ENCODE measurements around the gene CCT7. TPM values are rescaled to one million over a fixed set of nuclear protein-coding genes. Genes with fewer than 3 reads are reported as not detected.
A peak's percentile ranks its signal among the peaks of the same experiment; 100 is the strongest.

The CCT7 gene
- total RNA-seq, 2 experiments from 2014 or later: 347 to 362 TPM

DNA sequence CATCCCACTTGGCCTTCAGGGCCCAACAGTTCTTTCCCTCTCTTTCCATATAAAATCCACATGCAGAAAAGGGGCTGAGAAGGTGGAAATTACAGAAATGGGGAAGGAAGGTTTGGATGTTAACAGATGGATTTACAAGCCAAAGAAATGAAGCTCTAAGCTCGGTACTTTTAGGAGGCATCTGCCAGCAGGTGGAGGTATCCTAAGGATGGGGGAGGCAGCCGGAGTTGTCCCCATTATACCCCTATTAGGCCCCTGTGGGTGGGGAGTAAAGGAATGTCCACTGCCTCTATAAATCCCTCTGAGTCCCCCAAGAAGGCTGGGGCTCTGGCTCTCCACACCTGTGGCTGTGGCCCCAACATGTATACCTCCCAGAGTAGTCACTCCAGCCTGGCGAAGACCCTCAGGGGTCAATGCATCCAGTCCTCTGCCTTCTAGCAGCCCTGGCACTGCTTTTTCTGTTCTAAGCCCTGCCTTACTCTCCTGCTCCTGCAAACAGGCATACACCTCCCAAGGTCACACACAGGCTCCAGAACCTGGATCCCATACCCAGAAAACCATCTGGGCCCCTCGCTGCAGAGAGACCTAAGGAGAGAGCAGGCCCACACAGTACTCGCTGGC lies 48.9 kb downstream of the CCT7 start:
- Mint-ChIP-seq H3K9me3 (ENCODE audit: insufficient read depth) (no peaks in the 10 kb centered on the region), H3K4me3 (peak overlapping the region; percentile 85), H3K27ac (peak overlapping the region; percentile 73), H3K36me3 (ENCODE audit: low read depth) (peaks cover 6% of the 10 kb centered on the region), H3K4me1 (ENCODE audit: low read depth) (peaks cover 31% of the 10 kb centered on the region), H3K27me3 (ENCODE audit: low read depth) (peaks cover 3% of the 10 kb centered on the region)
- POLR2A ChIA-PET: no interaction called here
- no peak for ATAC-seq
- no peak for DNase-seq
- CTCF ChIA-PET: no interaction called here

DNA sequence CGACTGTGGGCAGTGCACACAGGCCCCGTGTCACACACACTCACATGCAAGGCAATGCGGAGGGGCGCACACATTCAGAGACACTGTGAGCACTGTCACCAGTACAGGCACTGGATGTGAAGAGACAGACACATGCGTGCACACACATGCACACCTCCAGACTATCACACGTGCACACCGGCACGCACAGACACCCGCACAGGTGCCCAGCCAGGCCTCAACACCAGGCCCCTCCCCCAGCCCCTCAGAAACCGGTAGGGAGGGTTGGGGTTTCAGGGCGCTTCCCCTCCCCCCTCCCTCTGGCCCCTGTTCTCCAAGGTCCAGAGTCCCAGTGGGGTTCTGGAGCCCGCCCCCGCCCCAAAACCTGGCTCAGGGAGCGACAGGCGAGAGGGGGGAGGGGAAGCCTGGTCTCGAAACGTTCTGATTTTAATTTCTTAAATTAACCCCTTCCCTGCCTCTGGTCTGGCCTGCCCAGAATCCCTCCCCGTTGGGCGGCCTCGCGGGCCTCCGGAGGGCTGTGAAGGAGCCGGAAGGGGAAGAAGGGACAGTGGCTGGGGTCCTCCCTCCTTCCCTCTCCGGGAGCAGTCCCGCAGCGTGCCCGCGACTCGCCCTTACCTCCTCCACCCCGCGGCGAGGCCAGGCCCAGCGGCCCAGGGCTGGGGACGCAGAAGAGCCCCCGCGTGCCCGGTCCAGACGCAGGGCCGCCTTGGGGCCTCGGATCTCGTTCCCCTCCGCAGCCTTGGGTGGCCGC lies 49.6 kb downstream of the CCT7 start:
- ATAC-seq (peak; percentile 41), DNase-seq (peak; percentile 47)
- ChIA-PET CTCF (interaction anchor here (1.2 to 1.4 kb wide), 2 partner anchors 51 to 71 kb away, joined by 3 read pairs; partner anchors contain the start of gene PRADC1), POLR2A (interaction anchor here (1.6 to 2.4 kb wide), 2 partner anchors 49 to 102 kb away, joined by 7 to 11 read pairs; partner anchors contain the start of genes ALMS1 and CCT7)
- H3K4me1 Mint-ChIP-seq (ENCODE audit: low read depth): peaks cover 31% of the 10 kb centered on the region
- peaks cover 6% of the 10 kb centered on the region for H3K36me3 Mint-ChIP-seq (ENCODE audit: low read depth)
- H3K9me3 Mint-ChIP-seq (ENCODE audit: insufficient read depth): no peaks in the 10 kb centered on the region
- H3K4me3 Mint-ChIP-seq: peak overlapping the region; percentile 85
- H3K27ac Mint-ChIP-seq: peak overlapping the region; percentile 73
- peaks cover 10% of the 10 kb centered on the region for H3K27me3 Mint-ChIP-seq (ENCODE audit: low read depth)

DNA sequence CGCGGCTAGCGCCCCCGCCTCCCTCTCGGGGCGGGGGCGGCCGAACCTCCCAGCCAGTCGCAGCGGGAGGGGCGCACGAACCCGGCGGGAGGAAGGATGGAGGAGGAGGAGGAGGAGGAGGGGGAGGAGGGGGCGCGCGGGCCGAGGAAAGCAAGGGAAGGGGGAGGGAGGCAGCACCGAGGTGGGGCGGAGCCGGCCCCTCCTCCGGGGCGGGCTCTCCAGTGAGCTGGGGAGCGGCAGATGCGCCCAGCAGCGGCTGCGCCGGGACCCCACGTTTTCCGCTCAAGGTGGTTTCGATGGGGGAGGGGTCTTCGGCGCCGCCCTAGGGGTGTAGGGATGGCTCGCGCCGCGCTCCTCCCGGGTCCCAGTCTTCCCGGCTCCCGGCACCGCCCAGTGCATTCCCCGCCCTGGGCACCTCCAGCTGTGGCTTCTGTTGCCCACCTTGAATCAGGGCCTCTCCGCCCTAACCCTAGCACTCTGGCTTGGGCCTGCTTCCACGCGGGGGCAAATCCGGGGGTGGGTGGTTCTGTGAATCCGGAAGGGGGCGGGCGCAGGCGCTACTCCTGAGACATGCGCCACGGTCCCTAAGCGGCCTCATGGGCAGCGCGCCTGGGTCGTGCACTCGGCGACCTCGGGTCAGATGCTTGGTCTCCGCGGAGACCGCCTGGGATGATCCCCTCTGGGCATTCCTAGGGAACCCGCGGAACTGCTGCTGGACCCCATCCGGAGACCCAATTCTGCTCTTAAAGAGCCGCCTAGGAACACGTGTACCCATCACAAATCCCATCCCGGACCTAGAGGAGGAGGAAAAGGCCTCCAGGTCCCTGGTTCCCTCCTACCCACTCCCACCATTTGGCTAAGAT lies 50.4 kb downstream of the CCT7 start, which contains the start of gene FBXO41:
Gene FBXO41 (minus strand): TSS at position 183 of the 863 bp plus-strand sequence. CDS start 14,848 bp downstream, outside the sequence.
- Mint-ChIP-seq H3K27ac (peak within 1 kb of the TSS; percentile 84), H3K36me3 (ENCODE audit: low read depth) (peaks cover under 1% of the 10 kb centered on the region), H3K4me1 (ENCODE audit: low read depth) (peaks cover 28% of the 10 kb centered on the region), H3K27me3 (ENCODE audit: low read depth) (peaks cover 18% of the 10 kb centered on the region), H3K9me3 (ENCODE audit: insufficient read depth) (no peaks in the 10 kb centered on the region), H3K4me3 (peak within 1 kb of the TSS; percentile 85)
- ChIA-PET POLR2A (interaction anchor here (1.6 to 2.4 kb wide), 2 partner anchors 50 to 101 kb away, joined by 7 to 11 read pairs; partner anchors contain the start of genes ALMS1 and CCT7), CTCF (interaction anchor here (1.0 to 1.4 kb wide), 5 partner anchors 16 to 453 kb away, joined by 3 read pairs; partner anchors contain the start of genes PRADC1 and TPRKB)
- peak; percentile 83 for ATAC-seq
- DNase-seq: peak; percentile 87

DNA sequence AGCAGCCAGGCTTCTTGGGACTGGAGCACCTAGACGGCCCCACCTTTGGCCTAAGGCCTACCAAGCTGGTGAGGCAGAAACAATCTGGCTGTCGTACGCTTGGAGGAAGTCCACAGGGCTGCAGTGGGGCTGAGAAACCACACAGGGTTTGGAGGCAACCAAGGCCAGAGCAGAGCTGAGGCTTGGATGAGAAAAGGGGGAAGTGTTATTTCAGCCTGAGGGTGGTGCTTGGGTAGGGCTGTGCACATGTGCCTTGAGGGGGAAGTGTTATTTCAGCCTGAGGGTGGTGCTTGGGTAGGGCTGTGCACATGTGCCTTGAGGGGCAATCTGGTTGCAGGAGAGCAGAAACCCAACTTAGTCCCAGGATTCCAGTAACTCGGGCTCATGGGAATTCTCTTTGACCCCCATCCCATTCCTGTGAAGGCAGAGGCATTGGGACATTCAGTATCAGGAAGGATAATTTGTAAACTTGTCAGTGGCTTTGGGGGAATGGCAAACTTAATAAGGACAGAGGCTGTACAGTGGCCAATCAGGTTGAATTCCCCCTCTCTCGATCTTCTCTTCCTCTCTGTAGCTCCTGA lies 51.1 kb downstream of the CCT7 start:
- ATAC-seq (peak; percentile 48), DNase-seq (peak; percentile 75)
- H3K27me3 Mint-ChIP-seq (ENCODE audit: low read depth): peaks cover 20% of the 10 kb centered on the region
- no peaks in the 10 kb centered on the region for H3K36me3 Mint-ChIP-seq (ENCODE audit: low read depth)
- H3K4me3 Mint-ChIP-seq: peak overlapping the region; percentile 85
- no peaks in the 10 kb centered on the region for H3K9me3 Mint-ChIP-seq (ENCODE audit: insufficient read depth)
- POLR2A ChIA-PET: interaction anchor here (1.6 to 2.4 kb wide), 2 partner anchors 50 to 100 kb away, joined by 7 to 11 read pairs; partner anchors contain the start of genes ALMS1 and CCT7
- peaks cover 28% of the 10 kb centered on the region for H3K4me1 Mint-ChIP-seq (ENCODE audit: low read depth)
- CTCF ChIA-PET: interaction anchor here (1.0 to 1.4 kb wide), 5 partner anchors 17 to 452 kb away, joined by 3 read pairs; partner anchors contain the start of genes PRADC1 and TPRKB
- peak overlapping the region; percentile 84 for H3K27ac Mint-ChIP-seq

DNA sequence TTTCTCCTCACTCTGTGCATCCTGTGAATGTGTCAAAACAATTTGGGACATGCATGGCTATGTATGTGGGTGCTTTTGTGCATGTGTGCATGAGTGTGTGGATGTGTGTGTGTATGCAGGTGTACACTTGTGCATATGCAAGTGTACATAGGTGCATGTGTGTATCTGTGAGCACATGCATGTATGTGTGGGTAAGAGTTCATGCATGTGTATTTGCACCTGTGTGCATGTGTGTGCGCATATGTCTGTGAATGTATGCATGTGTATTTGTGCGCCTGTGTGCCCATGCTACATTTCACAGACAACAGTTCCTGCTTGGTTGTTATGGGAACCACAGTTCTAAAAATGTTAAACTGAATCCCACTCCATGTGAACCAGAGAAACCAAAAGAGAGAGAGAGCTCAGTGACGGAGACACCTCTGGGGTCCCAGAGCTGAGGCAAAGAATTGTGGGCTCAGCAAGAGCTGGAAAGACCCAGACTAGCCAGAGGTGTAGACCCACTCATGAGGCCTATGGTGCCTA lies 52.1 kb downstream of the CCT7 start:
- Mint-ChIP-seq H3K27ac (no peak overlapping the region), H3K36me3 (ENCODE audit: low read depth) (no peaks in the 10 kb centered on the region), H3K27me3 (ENCODE audit: low read depth) (peaks cover 28% of the 10 kb centered on the region), H3K4me3 (no peak overlapping the region), H3K9me3 (ENCODE audit: insufficient read depth) (no peaks in the 10 kb centered on the region), H3K4me1 (ENCODE audit: low read depth) (peaks cover 34% of the 10 kb centered on the region)
- ChIA-PET POLR2A (interaction anchor here (2.4 kb wide), 1 partner anchor 99 kb away, joined by 7 read pairs; the partner anchor contains the start of gene ALMS1), CTCF (no interaction called here)
- ATAC-seq: no peak
- DNase-seq: no peak

DNA sequence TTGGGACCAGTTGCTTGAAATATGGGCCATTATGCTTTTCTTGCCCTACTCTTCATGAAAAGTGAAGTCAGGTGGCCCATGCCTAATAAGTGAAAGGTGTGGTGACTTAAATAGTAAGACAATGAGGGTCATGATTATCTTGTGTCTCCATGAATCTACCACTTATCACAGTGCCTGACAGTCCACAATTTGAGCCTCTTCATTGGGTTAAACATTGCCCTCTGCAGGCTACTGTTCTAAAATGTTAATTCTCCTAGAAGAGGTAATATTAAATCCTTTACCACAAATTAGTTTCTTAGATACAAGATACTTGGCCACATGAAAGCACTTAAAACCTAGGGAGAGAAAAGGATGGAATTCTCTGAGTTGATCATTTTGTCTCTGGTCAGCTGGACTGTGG lies 55.2 kb downstream of the CCT7 start:
- peaks cover 33% of the 10 kb centered on the region for H3K4me1 Mint-ChIP-seq (ENCODE audit: low read depth)
- ChIA-PET CTCF (interaction anchor here (1.0 to 4.1 kb wide), 18 partner anchors 8 to 112 kb away, joined by 3 to 43 read pairs (median 6); partner anchors contain the start of genes ALMS1, CCT7, PRADC1 and SMYD5), POLR2A (interaction anchor here (0.9 to 1.8 kb wide), 3 partner anchors 21 to 55 kb away, joined by 3 to 5 read pairs (median 3); partner anchors contain the start of gene CCT7)
- DNase-seq: no peak
- H3K27me3 Mint-ChIP-seq (ENCODE audit: low read depth): peaks cover 49% of the 10 kb centered on the region
- H3K27ac Mint-ChIP-seq: no peak overlapping the region
- H3K9me3 Mint-ChIP-seq (ENCODE audit: insufficient read depth): no peaks in the 10 kb centered on the region
- peaks cover 2% of the 10 kb centered on the region for H3K36me3 Mint-ChIP-seq (ENCODE audit: low read depth)
- no peak overlapping the region for H3K4me3 Mint-ChIP-seq
- ATAC-seq: no peak

DNA sequence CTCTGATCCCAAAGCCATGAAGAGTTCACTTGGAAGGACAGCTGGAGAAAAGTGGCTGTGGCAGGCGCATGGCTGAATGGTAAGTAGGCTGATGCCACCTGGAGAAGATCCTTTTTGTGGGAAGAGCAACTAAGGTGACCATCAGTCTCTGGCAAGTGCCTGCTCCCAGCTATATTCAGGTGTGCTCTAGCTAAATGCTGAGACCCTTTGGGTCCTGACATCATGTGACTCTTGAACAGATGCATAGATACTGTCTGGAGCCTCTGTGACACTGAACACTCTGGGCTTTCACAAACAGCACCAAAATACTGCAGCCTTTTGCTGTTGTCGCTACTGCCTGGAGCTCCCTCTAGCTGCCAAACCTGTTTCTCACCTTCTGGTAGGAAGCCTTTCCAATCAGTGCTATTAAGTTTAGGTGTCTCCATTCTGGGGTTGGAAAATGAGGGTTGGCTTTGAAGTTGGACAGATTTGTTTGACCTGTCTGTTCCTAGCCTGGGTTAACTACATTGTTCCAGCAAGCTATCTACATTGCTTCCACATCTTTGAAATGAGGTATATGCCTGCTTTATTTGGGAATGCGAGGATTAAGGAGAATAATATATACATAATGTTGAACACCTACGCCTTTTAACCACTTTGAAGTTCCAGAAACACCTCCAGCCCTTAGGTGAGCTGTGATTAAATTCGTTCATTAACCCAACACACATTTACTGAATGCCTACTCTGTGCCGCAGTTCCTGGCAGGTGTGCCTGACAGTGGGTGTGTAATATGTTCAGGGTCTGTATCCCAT lies 56.1 kb downstream of the CCT7 start:
- no peak overlapping the region for H3K27ac Mint-ChIP-seq
- H3K27me3 Mint-ChIP-seq (ENCODE audit: low read depth): peaks cover 54% of the 10 kb centered on the region
- H3K36me3 Mint-ChIP-seq (ENCODE audit: low read depth): peaks cover 2% of the 10 kb centered on the region
- no peaks in the 10 kb centered on the region for H3K9me3 Mint-ChIP-seq (ENCODE audit: insufficient read depth)
- H3K4me1 Mint-ChIP-seq (ENCODE audit: low read depth): peaks cover 29% of the 10 kb centered on the region
- H3K4me3 Mint-ChIP-seq: no peak overlapping the region
- ChIA-PET POLR2A (interaction anchor here (0.9 to 1.8 kb wide), 2 partner anchors 22 to 56 kb away, joined by 3 to 5 read pairs; partner anchors contain the start of gene CCT7), CTCF (interaction anchor here (0.8 to 4.1 kb wide), 27 partner anchors 9 to 223 kb away, joined by 3 to 43 read pairs (median 4); partner anchors contain the start of genes ALMS1, CCT7, PRADC1 and SMYD5)
- DNase-seq: peak; percentile 76
- ATAC-seq: no peak

DNA sequence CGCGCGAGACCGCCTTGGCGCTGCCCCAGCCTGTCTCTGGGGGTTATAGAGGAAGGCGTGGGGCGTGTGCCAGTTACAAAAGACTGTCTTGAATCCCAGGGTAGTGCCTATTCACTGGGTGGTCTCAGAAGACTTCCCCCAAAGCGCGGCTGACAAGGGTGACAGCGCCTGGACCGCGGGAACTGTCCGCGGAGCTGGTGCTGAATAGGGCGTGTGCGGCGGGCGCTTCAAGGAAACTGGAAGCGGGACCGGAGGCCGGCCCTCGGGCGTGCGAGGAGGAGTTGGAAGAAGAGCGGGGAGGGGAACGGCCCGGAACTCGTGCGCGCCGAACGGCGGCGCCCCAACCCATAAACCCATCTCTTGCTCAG lies 57.0 kb downstream of the CCT7 start:
- POLR2A ChIA-PET: interaction anchor here (0.9 kb wide), 1 partner anchor 58 kb away, joined by 3 read pairs; the partner anchor contains the start of gene PRADC1
- Mint-ChIP-seq H3K27ac (no peak overlapping the region), H3K27me3 (ENCODE audit: low read depth) (peaks cover 62% of the 10 kb centered on the region), H3K4me3 (peak overlapping the region; percentile 54), H3K36me3 (ENCODE audit: low read depth) (peaks cover 2% of the 10 kb centered on the region), H3K4me1 (ENCODE audit: low read depth) (peaks cover 20% of the 10 kb centered on the region), H3K9me3 (ENCODE audit: insufficient read depth) (no peaks in the 10 kb centered on the region)
- CTCF ChIA-PET: interaction anchor here (1.0 to 4.1 kb wide), 9 partner anchors 9 to 95 kb away, joined by 3 to 43 read pairs (median 6); partner anchors contain the start of genes ALMS1, CCT7 and PRADC1
- peak; percentile 42 for ATAC-seq
- peak; percentile 74 for DNase-seq

DNA sequence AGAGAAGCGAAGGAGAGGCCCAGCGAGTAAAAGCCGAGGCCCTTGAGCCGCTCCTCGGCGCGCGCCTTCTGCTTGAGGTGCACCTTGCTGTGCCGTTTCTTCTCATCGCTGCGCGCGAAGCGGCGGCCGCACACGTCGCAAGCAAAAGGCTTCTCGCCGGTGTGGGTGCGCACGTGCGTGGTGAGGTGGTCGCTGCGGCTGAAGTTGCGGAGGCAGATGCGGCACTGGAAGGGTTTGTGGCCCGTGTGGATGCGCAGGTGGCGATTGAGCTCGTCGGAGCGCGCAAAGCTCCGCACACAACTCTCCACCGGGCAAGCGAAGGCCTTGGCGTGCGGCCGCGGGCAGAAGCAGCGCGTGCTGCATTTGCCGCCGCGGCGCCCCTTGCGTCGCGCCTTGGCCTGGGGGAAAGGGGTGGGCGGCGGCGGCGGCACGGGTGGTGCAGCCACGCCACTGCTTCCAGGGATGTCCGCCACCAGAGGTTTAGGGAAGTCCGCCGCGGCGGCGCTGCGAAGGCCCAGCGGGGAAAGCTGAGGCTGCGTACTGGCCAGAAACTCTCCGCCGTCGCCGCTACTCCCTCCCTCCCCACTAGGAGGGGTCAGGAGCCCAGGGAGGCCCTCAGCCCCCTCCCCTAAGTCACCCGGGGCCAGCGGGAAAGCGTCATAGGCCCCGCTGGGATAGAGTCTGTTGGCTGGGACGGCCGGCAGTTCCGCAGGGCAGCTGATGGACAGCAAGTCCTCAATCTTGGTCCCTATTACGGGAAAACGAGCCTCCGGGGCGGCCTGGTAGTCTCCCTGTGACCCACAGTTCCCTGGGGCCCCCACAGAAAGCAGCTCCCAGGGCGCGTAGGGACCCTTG lies 57.6 kb downstream of the CCT7 start:
- ChIA-PET POLR2A (interaction anchor here (0.9 to 1.0 kb wide), 2 partner anchors 59 to 94 kb away, joined by 3 to 4 read pairs; partner anchors contain the start of genes ALMS1 and PRADC1), CTCF (interaction anchor here (1.2 to 4.1 kb wide), 7 partner anchors 9 to 94 kb away, joined by 3 to 43 read pairs (median 11); partner anchors contain the start of genes ALMS1, CCT7 and PRADC1)
- DNase-seq (no peak), ATAC-seq (no peak)
- peaks cover 2% of the 10 kb centered on the region for H3K36me3 Mint-ChIP-seq (ENCODE audit: low read depth)
- peaks cover 20% of the 10 kb centered on the region for H3K4me1 Mint-ChIP-seq (ENCODE audit: low read depth)
- H3K27me3 Mint-ChIP-seq (ENCODE audit: low read depth): peaks cover 68% of the 10 kb centered on the region
- no peak overlapping the region for H3K27ac Mint-ChIP-seq
- H3K9me3 Mint-ChIP-seq (ENCODE audit: insufficient read depth): no peaks in the 10 kb centered on the region
- peak overlapping the region; percentile 54 for H3K4me3 Mint-ChIP-seq
